Measurements from ENCODE around the gene LIG4. TPM values are rescaled to one million over a fixed set of nuclear protein-coding genes. Genes with fewer than 3 reads are reported as not detected.

The LIG4 gene
- total RNA-seq (2022; extraction: Qiagen RNA extraction; ENCODE audit: low read depth) = 2.3 to 6.6 TPM (median 4.6 TPM) in 5 replicates

DNA sequence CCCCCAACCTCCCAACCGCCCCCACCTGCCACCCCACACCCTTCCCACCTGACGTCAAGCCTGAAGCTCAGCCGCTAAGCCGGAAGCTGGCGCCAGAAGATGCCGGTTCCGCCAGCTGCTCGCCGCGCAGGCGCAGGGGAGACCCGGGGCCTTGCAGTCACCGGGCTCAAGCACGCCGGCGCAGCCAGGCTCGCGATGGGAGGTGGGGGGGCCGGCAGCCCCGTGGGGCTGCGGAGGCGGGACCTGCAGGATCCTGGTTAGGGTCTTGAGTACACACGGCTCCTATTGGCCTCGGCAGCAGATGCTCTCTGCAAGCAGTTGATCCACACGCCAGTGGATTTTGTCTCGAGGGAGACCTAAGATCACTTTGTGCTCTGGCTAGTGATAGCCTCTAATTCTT is at the start of gene LIG4:
Gene LIG4 (minus strand): TSS at position 101 of the 400 bp plus-strand sequence. CDS start 4,268 bp downstream, outside the sequence.

DNA sequence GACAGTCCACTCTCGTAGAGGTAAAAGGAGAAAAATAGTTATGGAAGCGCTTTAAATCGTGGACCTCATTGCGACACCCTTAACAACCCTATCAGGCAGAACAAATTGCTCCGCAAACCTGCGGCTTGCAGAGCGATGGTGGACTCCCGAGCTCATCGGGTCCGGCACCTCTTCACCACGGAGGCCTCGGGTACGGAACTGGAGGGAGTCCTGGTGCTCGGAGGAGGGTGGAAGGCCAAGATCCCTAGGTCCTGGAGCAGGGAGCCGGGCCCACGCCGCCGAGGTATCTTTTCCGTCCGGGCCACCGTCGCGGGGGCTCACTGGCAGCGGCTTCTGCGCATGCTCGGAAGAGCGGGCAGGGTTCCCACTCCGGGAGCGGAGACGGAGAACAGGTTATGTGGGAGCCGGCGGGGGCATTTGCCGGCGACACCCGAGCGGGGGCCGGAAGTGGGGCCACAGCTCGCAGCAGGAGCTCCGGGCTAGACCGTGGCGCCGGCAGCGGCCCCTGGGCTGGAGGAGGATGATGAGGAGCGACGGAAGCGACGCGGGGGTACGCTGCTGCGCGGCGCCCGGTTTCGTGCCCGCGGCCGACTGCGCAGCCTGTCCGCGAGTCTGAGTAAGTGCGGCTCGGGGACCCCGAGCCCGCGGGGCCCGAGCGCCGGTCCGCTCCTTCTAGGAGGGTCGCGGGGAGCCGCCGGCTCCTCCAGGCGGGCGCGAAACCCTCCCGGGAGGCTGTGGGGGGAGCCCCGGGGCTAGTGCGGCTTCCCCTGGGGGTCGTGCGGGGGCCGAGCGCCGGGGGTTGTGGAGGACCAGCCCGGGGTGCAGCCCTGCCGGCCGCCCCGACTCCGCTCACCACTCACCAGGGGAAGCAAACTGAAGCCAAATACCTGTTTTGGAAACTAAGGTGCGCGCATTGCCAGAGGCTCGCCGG is 3.0 kb upstream of the LIG4 start, which contains the start of gene ABHD13:
Gene ABHD13 (plus strand): TSS at position 349 of the 931 bp plus-strand sequence. CDS start 10,827 bp downstream, outside the sequence.

Other genes with a start within 250 kb of the LIG4 start
- 1.7 to 5.3 TPM (median 4.6 TPM) in 5 replicates for gene ABHD13, start 2.9 kb upstream of the LIG4 start, total RNA-seq (2022; extraction: Qiagen RNA extraction; ENCODE audit: low read depth)
- gene TNFSF13B, start 54.2 kb upstream of the LIG4 start, total RNA-seq (2022; extraction: Qiagen RNA extraction; ENCODE audit: low read depth) = 0.13 TPM in 1 of 5 replicates, not detected in the others

All from A549 treated with ZK216348 at 1 μM for 4 hours (cell line).